Testis (tissue), 2 donors: ENCODE measurements around the gene TERB1.

Experiments used
- CTCF ChIP-seq, 3 experiments: fragments of 450-650 bp in 2 of 3; fragments of 200-600 bp in 1 of 3; sonication (generic) in 1 of 3; IDR thresholded peaks; one replicate each; pipeline ENCODE4 v1.5.1; 2016 to 2019; ENCODE audit warnings: antibody characterized with exemption in 3 of 3, mild to moderate bottlenecking in 2 of 3, moderate library complexity in 1 of 3
- POLR2A ChIP-seq: fragments of 450-650 bp; IDR thresholded peaks from one replicate; pipeline ENCODE4 v1.6.1; 2017; ENCODE audit warnings: antibody characterized with exemption, mild to moderate bottlenecking, moderate library complexity

GRCh38 chr16:66719246-66719645, 82.1 kb downstream of the TERB1 start:
- TF ChIP-seq POLR2A, result no peak
- no peak for TF ChIP-seq CTCF (IDR thresholded peaks at IDR 0.05)
